ENCODE data around the gene TSPO.

TSPO gene

DNA sequence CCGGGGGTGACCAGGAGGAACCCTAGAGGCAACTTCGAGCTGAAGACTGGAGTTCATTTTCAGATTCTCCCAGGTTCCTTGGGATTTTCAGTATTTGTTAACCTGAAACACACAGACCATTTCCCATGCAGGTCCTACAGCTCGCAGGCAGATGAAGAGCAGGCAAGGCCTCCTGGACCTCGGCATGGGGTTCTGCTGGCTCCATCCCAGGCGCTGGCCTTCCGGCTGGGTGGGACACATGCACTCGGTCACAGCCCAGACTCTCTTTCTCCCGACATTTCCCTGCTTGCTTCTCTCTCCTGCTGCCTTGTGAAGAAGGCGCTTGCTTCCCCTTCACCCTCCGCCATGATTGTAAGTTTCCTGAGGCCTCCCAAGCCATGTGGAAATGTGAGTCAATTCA is 51.0 kb downstream of the TSPO start:
- TF ChIP-seq, protein P1, sequence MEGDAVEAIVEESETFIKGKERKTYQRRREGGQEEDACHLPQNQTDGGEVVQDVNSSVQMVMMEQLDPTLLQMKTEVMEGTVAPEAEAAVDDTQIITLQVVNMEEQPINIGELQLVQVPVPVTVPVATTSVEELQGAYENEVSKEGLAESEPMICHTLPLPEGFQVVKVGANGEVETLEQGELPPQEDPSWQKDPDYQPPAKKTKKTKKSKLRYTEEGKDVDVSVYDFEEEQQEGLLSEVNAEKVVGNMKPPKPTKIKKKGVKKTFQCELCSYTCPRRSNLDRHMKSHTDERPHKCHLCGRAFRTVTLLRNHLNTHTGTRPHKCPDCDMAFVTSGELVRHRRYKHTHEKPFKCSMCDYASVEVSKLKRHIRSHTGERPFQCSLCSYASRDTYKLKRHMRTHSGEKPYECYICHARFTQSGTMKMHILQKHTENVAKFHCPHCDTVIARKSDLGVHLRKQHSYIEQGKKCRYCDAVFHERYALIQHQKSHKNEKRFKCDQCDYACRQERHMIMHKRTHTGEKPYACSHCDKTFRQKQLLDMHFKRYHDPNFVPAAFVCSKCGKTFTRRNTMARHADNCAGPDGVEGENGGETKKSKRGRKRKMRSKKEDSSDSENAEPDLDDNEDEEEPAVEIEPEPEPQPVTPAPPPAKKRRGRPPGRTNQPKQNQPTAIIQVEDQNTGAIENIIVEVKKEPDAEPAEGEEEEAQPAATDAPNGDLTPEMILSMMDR (IDR thresholded peaks at IDR 0.05; ENCODE audit: control extremely low read depth, extremely low read depth, low read depth, missing control alignments), result no peak
- no peak for DNase-seq (ENCODE audit: extremely low spot score)
- ChIA-PET POLR2A (no interaction called here), CTCF (no interaction called here)

GRCh38 chr22:43202756-43203410 is 51.5 kb downstream of the TSPO start:
- ChIA-PET POLR2A (no interaction called here), CTCF (no interaction called here)
- TF ChIP-seq, protein P1 (IDR thresholded peaks at IDR 0.05; ENCODE audit: control extremely low read depth, extremely low read depth, low read depth, missing control alignments), result no peak
- no peak for DNase-seq (ENCODE audit: extremely low spot score)

- TF ChIP-seq, protein P1 (IDR thresholded peaks at IDR 0.05; ENCODE audit: control extremely low read depth, extremely low read depth, low read depth, missing control alignments), result no peak
- ChIA-PET CTCF (no interaction called here), POLR2A (no interaction called here)
- DNase-seq (ENCODE audit: extremely low spot score), result no peak
These were observed 52.2 kb downstream of the TSPO start for GRCh38 chr22:43203471-43203981.

GRCh38 chr22:43205261-43205691 is 53.9 kb downstream of the TSPO start:
- TF ChIP-seq, protein P1 (IDR thresholded peaks at IDR 0.05; ENCODE audit: control extremely low read depth, extremely low read depth, low read depth, missing control alignments), result no peak
- CTCF ChIA-PET, result no interaction called here
- no peak for DNase-seq (ENCODE audit: extremely low spot score)
- POLR2A ChIA-PET, result no interaction called here

- POLR2A ChIA-PET, result no interaction called here
- no peak for DNase-seq (ENCODE audit: extremely low spot score)
- TF ChIP-seq, protein P1 (IDR thresholded peaks at IDR 0.05; ENCODE audit: control extremely low read depth, extremely low read depth, low read depth, missing control alignments), result no peak
- CTCF ChIA-PET, result no interaction called here
These were observed 54.6 kb downstream of the TSPO start for GRCh38 chr22:43205748-43206508.

DNA sequence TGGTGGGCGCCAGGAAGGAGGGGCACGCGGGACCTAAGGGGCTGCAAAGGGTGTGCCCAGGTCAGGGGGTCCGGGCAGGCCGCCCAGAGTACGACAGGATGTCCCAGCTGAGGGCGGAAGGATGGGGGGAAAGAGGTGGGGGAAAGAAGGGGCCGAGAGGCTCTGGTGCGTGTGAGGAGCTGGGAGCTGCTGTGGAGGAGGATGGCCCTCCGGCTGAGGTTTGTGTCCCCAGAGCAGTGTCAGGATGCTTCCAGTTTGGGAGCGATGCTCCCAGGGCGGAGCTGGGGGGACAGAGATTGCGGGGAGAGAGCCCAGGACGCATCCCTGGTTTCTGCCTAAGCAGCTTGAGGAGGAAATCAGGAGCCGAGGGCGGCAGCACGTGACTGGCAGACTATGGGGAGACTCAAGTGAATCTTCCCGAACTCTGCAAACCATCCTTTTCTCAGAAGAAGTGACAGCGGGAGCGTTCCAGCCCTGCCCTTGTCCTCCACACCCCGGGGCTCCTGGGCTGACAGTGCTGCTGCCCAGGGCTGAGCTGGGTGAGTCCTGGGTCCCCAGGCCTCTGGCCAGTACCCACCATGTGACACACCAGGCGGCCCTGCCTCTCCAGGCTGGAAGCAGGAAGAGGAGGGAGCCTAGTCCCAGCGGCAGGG is 55.3 kb downstream of the TSPO start:
- DNase-seq (ENCODE audit: extremely low spot score), result no peak
- ChIA-PET CTCF (no interaction called here), POLR2A (no interaction called here)
- TF ChIP-seq, protein P1 (IDR thresholded peaks at IDR 0.05; ENCODE audit: control extremely low read depth, extremely low read depth, low read depth, missing control alignments), result no peak
